Hepatocyte (in vitro differentiated cells): ENCODE data around the gene ASNSD1. TPM values are rescaled to one million over a fixed set of nuclear protein-coding genes. Genes with fewer than 3 reads are reported as not detected.

ENCODE experiments used
- DNase-seq: peaks from one replicate; pipeline ENCODE4 v3.0.0-alpha.2; 2016; ENCODE audit warnings: low spot score
- H2AFZ ChIP-seq: fragments of 200-600 bp; sonication (generic); 2 replicates; pipeline ENCODE4 v1.6.0; 2016; ENCODE audit warnings: antibody characterized with exemption, mild to moderate bottlenecking
- H3K27ac ChIP-seq: fragments of 200-600 bp; sonication (generic); 2 replicates; pipeline ENCODE4 v1.5.1; 2016; ENCODE audit warnings: mild to moderate bottlenecking
- H3K27me3 ChIP-seq: fragments of 200-600 bp; sonication (generic); 2 replicates; pipeline ENCODE4 v1.6.1; 2016
- H3K36me3 ChIP-seq: fragments of 200-600 bp; sonication (generic); replicated peaks from 2 replicates; pipeline ENCODE4 v1.5.1; 2016; ENCODE audit warnings: low read depth; ENCODE audit not compliant: insufficient read depth
- H3K4me1 ChIP-seq: fragments of 200-600 bp; sonication (generic); 2 replicates; pipeline ENCODE4 v1.5.1; 2016; ENCODE audit warnings: mild to moderate bottlenecking, moderate library complexity; ENCODE audit not compliant: insufficient read depth
- H3K4me2 ChIP-seq: fragments of 200-600 bp; sonication (generic); 2 replicates; pipeline ENCODE4 v1.6.0; 2016
- H3K4me3 ChIP-seq: fragments of 200-600 bp; sonication (generic); 2 replicates; pipeline ENCODE4 v1.5.1; 2016; ENCODE audit warnings: mild to moderate bottlenecking
- H3K79me2 ChIP-seq: fragments of 200-600 bp; sonication (generic); 2 replicates; pipeline ENCODE4 v1.6.0; 2017; ENCODE audit warnings: mild to moderate bottlenecking
- H3K9me2 ChIP-seq: fragments of 200-600 bp; sonication (generic); replicated peaks from 2 replicates; pipeline ENCODE4 v1.6.0; 2017; ENCODE audit warnings: mild to moderate bottlenecking; ENCODE audit not compliant: insufficient read depth
- H3K9me3 ChIP-seq: fragments of 200-600 bp; sonication (generic); 2 replicates; pipeline ENCODE4 v1.5.1; 2016; ENCODE audit warnings: low read depth, mild to moderate bottlenecking
- H4K20me1 ChIP-seq: fragments of 200-600 bp; sonication (generic); 2 replicates; pipeline ENCODE4 v1.6.0; 2016; ENCODE audit warnings: mild to moderate bottlenecking; ENCODE audit not compliant: insufficient read depth, poor library complexity, severe bottlenecking
- EZH2 ChIP-seq: fragments of 200-600 bp; sonication (generic); IDR thresholded peaks from 2 replicates; pipeline ENCODE4 v1.6.1; 2016; ENCODE audit warnings: antibody characterized with exemption, mild to moderate bottlenecking, borderline replicate concordance
- EZH2phosphoT487 ChIP-seq: fragments of 200-600 bp; sonication (generic); IDR thresholded peaks from one replicate; pipeline ENCODE4 v1.6.1; 2018; ENCODE audit warnings: antibody characterized with exemption, mild to moderate bottlenecking, low read depth, moderate library complexity; ENCODE audit not compliant: unreplicated experiment, severe bottlenecking
- WGBS: methylation state at CpG from one replicate; pipeline ENCODE4 v1.1.6; 2016; ENCODE audit warnings: low lambda C conversion rate; ENCODE audit errors: missing lambda C conversion rate; 5-methylcytosine and 5-hydroxymethylcytosine counted together
- polyA plus RNA-seq: library from polyadenylated mRNA; unstranded; fragments of >200 nt; fragmentation: Nextera tagmentation; extraction: Ambion mirVana; gene quantifications from 2 replicates; pipeline ENCODE4 v1.2.1, GENCODE V29; 2016
- total RNA-seq: library from RNA; depleted of rRNA; stranded (reverse); fragments of >200 nt; gene quantifications from 2 replicates; pipeline ENCODE4 v1.2.3, GENCODE V29; 2014
- TF ChIP-seq, protein P1 (sequence below): fragments of 200-600 bp; sonication (generic); IDR thresholded peaks from 2 replicates; pipeline ENCODE4 v1.5.1; 2016; ENCODE audit warnings: antibody characterized with exemption, mild to moderate bottlenecking; ENCODE audit not compliant: poor library complexity

Gene ASNSD1
- total and polyA plus RNA-seq, 2 experiments from 2014 or later = 41.0 to 66.9 TPM

DNA sequence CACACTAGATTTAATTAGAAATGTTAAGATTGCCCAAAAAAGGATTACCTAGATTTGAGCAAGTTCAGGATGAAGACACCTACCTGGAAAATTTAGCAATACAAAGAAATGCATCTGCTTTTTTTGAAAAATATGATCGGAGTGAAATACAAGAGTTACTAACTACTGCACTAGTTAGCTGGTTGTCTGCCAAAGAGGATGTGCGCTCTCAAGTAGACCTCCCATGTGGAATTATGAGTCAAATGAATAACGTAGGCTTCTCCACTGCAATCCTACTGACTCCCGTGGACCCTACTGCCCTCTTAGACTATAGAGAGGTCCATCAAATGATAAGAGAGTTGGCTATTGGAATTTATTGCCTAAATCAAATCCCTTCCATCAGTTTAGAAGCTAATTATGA, 15.2 kb downstream of the ASNSD1 start:
- Histone ChIP-seq H3K79me2 (peaks cover 26% of the 10 kb centered on the region), H3K9me3 (no peaks in the 10 kb centered on the region), H3K4me3 (no peak overlapping the region), H3K4me1 (peaks cover 5% of the 10 kb centered on the region), H3K27ac (no peak overlapping the region), H3K27me3 (no peaks in the 10 kb centered on the region), H3K36me3 (no peaks in the 10 kb centered on the region), H3K4me2 (no peak overlapping the region), H2AFZ (no peak overlapping the region), H4K20me1 (no peaks in the 10 kb centered on the region), H3K9me2 (no peaks in the 10 kb centered on the region)
- TF ChIP-seq EZH2 = no peak
- no peak for TF ChIP-seq EZH2phosphoT487
- TF ChIP-seq, protein P1, sequence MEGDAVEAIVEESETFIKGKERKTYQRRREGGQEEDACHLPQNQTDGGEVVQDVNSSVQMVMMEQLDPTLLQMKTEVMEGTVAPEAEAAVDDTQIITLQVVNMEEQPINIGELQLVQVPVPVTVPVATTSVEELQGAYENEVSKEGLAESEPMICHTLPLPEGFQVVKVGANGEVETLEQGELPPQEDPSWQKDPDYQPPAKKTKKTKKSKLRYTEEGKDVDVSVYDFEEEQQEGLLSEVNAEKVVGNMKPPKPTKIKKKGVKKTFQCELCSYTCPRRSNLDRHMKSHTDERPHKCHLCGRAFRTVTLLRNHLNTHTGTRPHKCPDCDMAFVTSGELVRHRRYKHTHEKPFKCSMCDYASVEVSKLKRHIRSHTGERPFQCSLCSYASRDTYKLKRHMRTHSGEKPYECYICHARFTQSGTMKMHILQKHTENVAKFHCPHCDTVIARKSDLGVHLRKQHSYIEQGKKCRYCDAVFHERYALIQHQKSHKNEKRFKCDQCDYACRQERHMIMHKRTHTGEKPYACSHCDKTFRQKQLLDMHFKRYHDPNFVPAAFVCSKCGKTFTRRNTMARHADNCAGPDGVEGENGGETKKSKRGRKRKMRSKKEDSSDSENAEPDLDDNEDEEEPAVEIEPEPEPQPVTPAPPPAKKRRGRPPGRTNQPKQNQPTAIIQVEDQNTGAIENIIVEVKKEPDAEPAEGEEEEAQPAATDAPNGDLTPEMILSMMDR = no peak
- WGBS = 95% methylated on average over 4 of the region's 4 CpGs
- DNase-seq = no peak

- no peaks in the 10 kb centered on the region for H3K27me3 ChIP-seq
- DNase-seq = no peak
- H3K4me2 ChIP-seq = no peak overlapping the region
- H3K9me2 ChIP-seq = no peaks in the 10 kb centered on the region
- H3K79me2 ChIP-seq = peaks cover 26% of the 10 kb centered on the region
- no peaks in the 10 kb centered on the region for H3K36me3 ChIP-seq
- no peak overlapping the region for H2AFZ ChIP-seq
- H3K9me3 ChIP-seq = no peaks in the 10 kb centered on the region
- no peaks in the 10 kb centered on the region for H4K20me1 ChIP-seq
- peaks cover 5% of the 10 kb centered on the region for H3K4me1 ChIP-seq
- no peak overlapping the region for H3K27ac ChIP-seq
- TF ChIP-seq EZH2phosphoT487 = no peak
- TF ChIP-seq, protein P1 = no peak
- TF ChIP-seq EZH2 = no peak
- H3K4me3 ChIP-seq = no peak overlapping the region
These were observed 18.0 kb downstream of the ASNSD1 start for GRCh38 chr2:189679226-189679625.

DNA sequence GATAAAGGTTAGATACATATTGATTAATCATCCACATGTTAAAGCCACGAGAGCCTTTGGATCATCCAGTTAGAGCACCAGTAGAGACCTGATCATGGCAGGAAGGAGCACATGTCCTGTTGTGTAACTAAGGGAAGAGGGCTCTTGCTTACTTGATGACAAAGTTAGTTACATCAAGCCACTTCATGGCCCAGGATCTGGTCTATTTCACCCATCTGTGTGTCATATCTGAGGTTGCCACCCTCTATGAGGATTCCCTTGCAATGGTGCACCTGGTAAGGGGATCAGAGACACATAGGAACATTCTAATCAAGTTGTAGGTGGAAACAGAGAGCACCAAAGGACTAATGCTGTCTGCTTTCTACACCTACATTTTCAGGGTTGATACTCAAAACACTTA, 19.9 kb downstream of the ASNSD1 start:
- no peaks in the 10 kb centered on the region for H3K9me2 ChIP-seq
- H3K79me2 ChIP-seq = peaks cover 17% of the 10 kb centered on the region
- no peak overlapping the region for H2AFZ ChIP-seq
- H3K27me3 ChIP-seq = no peaks in the 10 kb centered on the region
- H3K27ac ChIP-seq = no peak overlapping the region
- no peaks in the 10 kb centered on the region for H3K4me1 ChIP-seq
- no peak overlapping the region for H3K4me2 ChIP-seq
- DNase-seq = no peak
- no peaks in the 10 kb centered on the region for H3K9me3 ChIP-seq
- TF ChIP-seq EZH2phosphoT487 (no peak), EZH2 (no peak)
- TF ChIP-seq, protein P1 = no peak
- H3K4me3 ChIP-seq = no peak overlapping the region
- no peaks in the 10 kb centered on the region for H3K36me3 ChIP-seq
- no peaks in the 10 kb centered on the region for H4K20me1 ChIP-seq
- WGBS = 74% methylated on average over 1 of the region's 1 CpG

DNA sequence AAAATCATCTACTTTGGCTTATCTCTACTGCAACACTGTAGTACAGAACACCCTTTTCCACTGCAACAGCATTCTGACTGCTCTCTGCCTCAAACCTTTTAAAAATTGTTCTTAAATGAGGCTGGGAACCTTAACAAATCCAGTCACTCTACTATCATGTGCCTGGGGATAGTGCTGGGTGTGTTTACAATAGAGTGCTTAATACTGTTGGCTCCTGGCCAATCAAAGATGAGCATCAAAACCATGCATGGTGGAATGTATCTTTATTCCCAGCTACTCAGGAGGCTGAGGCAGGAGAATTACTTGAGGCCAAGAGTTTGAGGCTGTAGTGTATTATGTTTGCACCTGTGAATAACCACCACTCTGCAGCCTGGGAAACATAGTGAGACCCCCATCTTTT, 20.6 kb downstream of the ASNSD1 start:
- Histone ChIP-seq H3K4me3 (no peak overlapping the region), H3K27ac (no peak overlapping the region), H3K27me3 (no peaks in the 10 kb centered on the region), H2AFZ (no peak overlapping the region), H3K36me3 (no peaks in the 10 kb centered on the region), H3K9me3 (no peaks in the 10 kb centered on the region), H3K9me2 (no peaks in the 10 kb centered on the region), H4K20me1 (no peaks in the 10 kb centered on the region), H3K79me2 (peaks cover 17% of the 10 kb centered on the region), H3K4me2 (no peak overlapping the region), H3K4me1 (no peaks in the 10 kb centered on the region)
- TF ChIP-seq EZH2 (no peak), EZH2phosphoT487 (no peak)
- TF ChIP-seq, protein P1 = no peak
- no peak for DNase-seq
